Naive thymus-derived CD4-positive, alpha-beta T cell (primary cell): Measurements from ENCODE around the gene WIPF2. TPM values are rescaled to one million over a fixed set of nuclear protein-coding genes. Genes with fewer than 3 reads are reported as not detected.

ENCODE experiments used
- ATAC-seq: fragments of 150-1000 bp; cut with Tn5 transposase; 2 replicates; pipeline ENCODE4 v1.10.0; 2021; ENCODE audit warnings: mild to moderate bottlenecking, moderate library complexity
- CTCF ChIA-PET: fragments of 350-600 bp; sonication (Branson Sonifier 250); formaldehyde crosslinking; loops from one replicate; lab custom pipeline; 2021; ENCODE audit warnings: antibody characterized with exemption; lab: Charles Lee
- POLR2A ChIA-PET: fragments of 350-600 bp; sonication (Branson Sonifier 250); formaldehyde crosslinking; loops from one replicate; lab custom pipeline; 2021; ENCODE audit warnings: antibody characterized with exemption, inconsistent platforms; lab: Charles Lee
- DNase-seq, 9 donors: peaks; one replicate each; pipeline versions ENCODE4 v3.0.0 to v3.0.0-alpha.2; 2020 to 2022; ENCODE audit warnings: mixed read lengths in 1 of 9
- H3K27ac ChIP-seq: one replicate; pipeline ENCODE4 v1.7.0; 2013; ENCODE audit warnings: mild to moderate bottlenecking, low read depth, low read length, moderate library complexity
- H3K27me3 ChIP-seq, 2 donors: one replicate each; pipeline ENCODE4 v1.7.0; 2013; ENCODE audit warnings: low read length in 2 of 2, mild to moderate bottlenecking in 2 of 2, moderate library complexity in 2 of 2; ENCODE audit not compliant: control insufficient read depth in 2 of 2, insufficient read depth in 2 of 2
- H3K36me3 ChIP-seq, 3 experiments: 1 replicate in 2 of 3; 2 replicates in 1 of 3; pipeline ENCODE4 v1.7.0; 2013; ENCODE audit warnings: low read length in 3 of 3, mild to moderate bottlenecking in 3 of 3, moderate library complexity in 1 of 3; ENCODE audit not compliant: insufficient read depth in 3 of 3, control insufficient read depth in 2 of 3
- H3K4me1 ChIP-seq, 2 donors: one replicate each; pipeline ENCODE4 v1.7.0; 2013; ENCODE audit warnings: low read length in 2 of 2, mild to moderate bottlenecking in 2 of 2, moderate library complexity in 1 of 2; ENCODE audit not compliant: control insufficient read depth in 2 of 2, insufficient read depth in 2 of 2
- H3K4me3 ChIP-seq: 2 replicates; pipeline ENCODE4 v1.7.0; 2013; ENCODE audit warnings: mild to moderate bottlenecking, low read length
- H3K9me3 ChIP-seq, 3 experiments: 1 replicate in 2 of 3; 2 replicates in 1 of 3; pipeline ENCODE4 v1.7.0; 2013; ENCODE audit warnings: low read length in 3 of 3; ENCODE audit not compliant: control insufficient read depth in 2 of 3
- H3K27ac Mint-ChIP-seq, 9 donors: one replicate each; pipeline ENCODE4 v1.8.0; 2020 to 2022; ENCODE audit warnings: mixed read lengths in 9 of 9, mild to moderate bottlenecking in 8 of 9, moderate library complexity in 5 of 9, inconsistent platforms in 2 of 9
- H3K27me3 Mint-ChIP-seq, 5 donors: one replicate each; pipeline ENCODE4 v1.8.0; 2021 to 2022; ENCODE audit warnings: mixed read lengths in 5 of 5, mild to moderate bottlenecking in 1 of 5
- H3K36me3 Mint-ChIP-seq, 5 donors: one replicate each; pipeline ENCODE4 v1.8.0; 2020 to 2022; ENCODE audit warnings: mixed read lengths in 5 of 5, mild to moderate bottlenecking in 3 of 5, inconsistent platforms in 1 of 5
- H3K4me1 Mint-ChIP-seq, 7 donors: one replicate each; pipeline ENCODE4 v1.8.0; 2020 to 2022; ENCODE audit warnings: mixed read lengths in 7 of 7, mild to moderate bottlenecking in 3 of 7, inconsistent platforms in 1 of 7
- H3K4me3 Mint-ChIP-seq, 10 donors: one replicate each; pipeline ENCODE4 v1.8.0; 2020 to 2022; ENCODE audit warnings: mild to moderate bottlenecking in 10 of 10, mixed read lengths in 10 of 10, moderate library complexity in 6 of 10, inconsistent platforms in 2 of 10
- H3K9me3 Mint-ChIP-seq, 11 donors: one replicate each; pipeline ENCODE4 v1.8.0; 2020 to 2022; ENCODE audit warnings: mixed read lengths in 11 of 11, mild to moderate bottlenecking in 4 of 11, inconsistent platforms in 1 of 11, moderate library complexity in 1 of 11
- intact Hi-C, 2 donors: fragments of 100-400 bp; cut with micrococcal nuclease; formaldehyde crosslinking; loops; one replicate each; pipeline ENCODE4 v1.15.1; 2023
- polyA plus RNA-seq, 2 donors: library from polyadenylated mRNA; unstranded; fragments of 300-500 nt; fragmentation: Illumina TruSeq; gene quantifications; one replicate each; pipeline ENCODE4 v1.2.3, GENCODE V29; 2021
- total RNA-seq, 6 experiments: library from RNA in 5 of 6; stranded (reverse) in 5 of 6; gene quantifications; 1 replicate in 5 of 6; 2 replicates in 1 of 6; pipeline ENCODE4 v1.2.3 and lab custom pipeline; 2021 to 2026

The WIPF2 gene
- total and polyA plus RNA-seq, 7 experiments from 2014 or later = 5.0 to 31.8 (median 25.2) TPM

- Mint-ChIP-seq H3K9me3 (no peaks in the 10 kb centered on the region), H3K27ac (no peak overlapping the region), H3K4me3 (peak overlapping the region; percentile 25 to 78 (median 54)), H3K27me3 (no peaks in the 10 kb centered on the region), H3K4me1 (peaks cover 6 to 12% (median 9%) of the 10 kb centered on the region in 7 donors), H3K36me3 (peaks cover 0 to 14% (median under 1%) of the 10 kb centered on the region in 5 donors)
- Histone ChIP-seq H3K9me3 (no peaks in the 10 kb centered on the region), H3K36me3 (no peaks in the 10 kb centered on the region), H3K4me3 (no peak overlapping the region), H3K27me3 (no peaks in the 10 kb centered on the region), H3K27ac (no peak overlapping the region), H3K4me1 (peaks cover 5% of the 10 kb centered on the region in 2 donors)
- ChIA-PET POLR2A (no interaction called here), CTCF (no interaction called here)
- ATAC-seq (no peak), DNase-seq (no peak)
- intact Hi-C loops = no loop called here
Observed at GRCh38 chr17:40178660-40179059, 40.4 kb upstream of the WIPF2 start.

- no peaks in the 10 kb centered on the region for H3K36me3 ChIP-seq
- Mint-ChIP-seq H3K4me3 (peak overlapping the region in 5 of 10 donors; percentile 14 to 55 (median 49)), H3K36me3 (peaks cover 0 to 11% (median 0%) of the 10 kb centered on the region in 5 donors), H3K27me3 (no peaks in the 10 kb centered on the region), H3K27ac (peak overlapping the region in 1 of 9 donors; percentile 50), H3K9me3 (no peaks in the 10 kb centered on the region), H3K4me1 (peaks cover 6 to 12% (median 9%) of the 10 kb centered on the region in 7 donors)
- peaks cover 5% of the 10 kb centered on the region in 2 donors for H3K4me1 ChIP-seq
- intact Hi-C loops = no loop called here
- POLR2A ChIA-PET = interaction anchor here (0.8 kb wide), 2 partner anchors 69 to 73 kb away, joined by 3 to 5 read pairs; no protein-coding TSS in a partner anchor
- H3K4me3 ChIP-seq = no peak overlapping the region
- CTCF ChIA-PET = interaction anchor here (1.5 to 2.1 kb wide), 2 partner anchors 12 to 94 kb away, joined by 3 to 7 read pairs; no protein-coding TSS in a partner anchor
- H3K9me3 ChIP-seq = no peaks in the 10 kb centered on the region
- ATAC-seq = no peak
- no peak for DNase-seq
- H3K27me3 ChIP-seq = no peaks in the 10 kb centered on the region
- no peak overlapping the region for H3K27ac ChIP-seq
Observed at GRCh38 chr17:40179923-40180659, 39.0 kb upstream of the WIPF2 start.

- Mint-ChIP-seq H3K4me1 (peaks cover 6 to 12% (median 9%) of the 10 kb centered on the region in 7 donors), H3K9me3 (no peaks in the 10 kb centered on the region), H3K27me3 (no peaks in the 10 kb centered on the region), H3K36me3 (peaks cover 0 to 10% (median 0%) of the 10 kb centered on the region in 5 donors), H3K27ac (no peak overlapping the region), H3K4me3 (no peak overlapping the region)
- intact Hi-C loops = no loop called here
- H3K9me3 ChIP-seq = no peaks in the 10 kb centered on the region
- no peaks in the 10 kb centered on the region for H3K36me3 ChIP-seq
- ChIA-PET POLR2A (no interaction called here), CTCF (interaction anchor here (1.5 to 2.1 kb wide), 2 partner anchors 11 to 95 kb away, joined by 3 to 7 read pairs; no protein-coding TSS in a partner anchor)
- no peak overlapping the region for H3K27ac ChIP-seq
- H3K4me3 ChIP-seq = no peak overlapping the region
- no peaks in the 10 kb centered on the region for H3K27me3 ChIP-seq
- ATAC-seq (no peak), DNase-seq (no peak)
- peaks cover 5% of the 10 kb centered on the region in 2 donors for H3K4me1 ChIP-seq
Observed at GRCh38 chr17:40180694-40181093, 38.4 kb upstream of the WIPF2 start.

GRCh38 chr17:40181205-40181604 lies 37.9 kb upstream of the WIPF2 start:
- Histone ChIP-seq H3K27ac (no peak overlapping the region), H3K4me1 (peaks cover 5% of the 10 kb centered on the region in 2 donors), H3K4me3 (no peak overlapping the region), H3K9me3 (no peaks in the 10 kb centered on the region), H3K36me3 (no peaks in the 10 kb centered on the region), H3K27me3 (no peaks in the 10 kb centered on the region)
- no peaks in the 10 kb centered on the region for H3K27me3 Mint-ChIP-seq
- DNase-seq (no peak), ATAC-seq (no peak)
- H3K4me3 Mint-ChIP-seq = no peak overlapping the region
- no peak overlapping the region for H3K27ac Mint-ChIP-seq
- intact Hi-C loops = no loop called here
- H3K36me3 Mint-ChIP-seq = peaks cover 0 to 5% (median 0%) of the 10 kb centered on the region in 5 donors
- CTCF ChIA-PET = interaction anchor here (2.1 kb wide), 1 partner anchor 11 kb away, joined by 7 read pairs; no protein-coding TSS in a partner anchor
- POLR2A ChIA-PET = no interaction called here
- H3K9me3 Mint-ChIP-seq = no peaks in the 10 kb centered on the region
- peaks cover 6 to 12% (median 9%) of the 10 kb centered on the region in 7 donors for H3K4me1 Mint-ChIP-seq

GRCh38 chr17:40182606-40183005 lies 36.5 kb upstream of the WIPF2 start:
- Histone ChIP-seq H3K4me1 (no peaks in the 10 kb centered on the region), H3K27me3 (no peaks in the 10 kb centered on the region), H3K9me3 (no peaks in the 10 kb centered on the region), H3K27ac (no peak overlapping the region), H3K4me3 (no peak overlapping the region), H3K36me3 (no peaks in the 10 kb centered on the region)
- DNase-seq = no peak
- ATAC-seq = no peak
- H3K4me1 Mint-ChIP-seq = peaks cover 0 to 8% (median 3%) of the 10 kb centered on the region in 7 donors
- H3K4me3 Mint-ChIP-seq = no peak overlapping the region
- H3K9me3 Mint-ChIP-seq = no peaks in the 10 kb centered on the region
- no peaks in the 10 kb centered on the region for H3K27me3 Mint-ChIP-seq
- H3K27ac Mint-ChIP-seq = no peak overlapping the region
- no peaks in the 10 kb centered on the region for H3K36me3 Mint-ChIP-seq
- CTCF ChIA-PET = interaction anchor here (0.5 kb wide), 1 partner anchor 48 kb away, joined by 3 read pairs; no protein-coding TSS in a partner anchor
- POLR2A ChIA-PET = no interaction called here
- intact Hi-C loops = no loop called here

- ATAC-seq (no peak), DNase-seq (no peak)
- Histone ChIP-seq H3K9me3 (no peaks in the 10 kb centered on the region), H3K4me3 (no peak overlapping the region), H3K27ac (no peak overlapping the region), H3K36me3 (no peaks in the 10 kb centered on the region), H3K27me3 (no peaks in the 10 kb centered on the region), H3K4me1 (peaks cover 0 to 3% of the 10 kb centered on the region in 2 donors)
- POLR2A ChIA-PET = no interaction called here
- H3K27ac Mint-ChIP-seq = no peak overlapping the region
- CTCF ChIA-PET = no interaction called here
- H3K27me3 Mint-ChIP-seq = peaks cover 0 to 3% (median 0%) of the 10 kb centered on the region in 5 donors
- intact Hi-C loops = no loop called here
- peaks cover 0 to 2% (median 0%) of the 10 kb centered on the region in 5 donors for H3K36me3 Mint-ChIP-seq
- H3K4me1 Mint-ChIP-seq = peaks cover 0 to 19% (median 11%) of the 10 kb centered on the region in 7 donors
- H3K9me3 Mint-ChIP-seq = no peaks in the 10 kb centered on the region
- peak overlapping the region in 1 of 10 donors; percentile 10 for H3K4me3 Mint-ChIP-seq
Observed at GRCh38 chr17:40187238-40187637, 31.9 kb upstream of the WIPF2 start.
